K562 (cell line): Measurements from ENCODE around the gene CCDC194. TPM values are rescaled to one million over a fixed set of nuclear protein-coding genes. Genes with fewer than 3 reads are reported as not detected.

ENCODE experiments used
- ARID1B ChIP-seq: fragments of 450-650 bp; IDR thresholded peaks from 2 replicates; pipeline ENCODE4 v1.6.1; 2016; ENCODE audit warnings: antibody characterized with exemption, mild to moderate bottlenecking, inconsistent platforms
- BACH1 ChIP-seq: fragments of 200-800 bp; sonication (Bioruptor generic); IDR thresholded peaks from 2 replicates; pipeline ENCODE4 v1.6.1; 2016; ENCODE audit warnings: missing genetic modification characterization, missing compliant biosample characterization
- CBX8 ChIP-seq: fragments of 200-600 bp; sonication (generic); IDR thresholded peaks from 2 replicates; pipeline ENCODE4 v1.6.1; 2012; ENCODE audit warnings: borderline replicate concordance, mixed run types, low read depth, mild to moderate bottlenecking, moderate library complexity, mixed read lengths, low read length, control low read depth, inconsistent platforms; ENCODE audit not compliant: poor library complexity, severe bottlenecking; ENCODE audit errors: extremely low read depth
- CTCFL ChIP-seq: IDR thresholded peaks from 2 replicates; pipeline ENCODE4 v1.6.1; 2011; ENCODE audit warnings: borderline replicate concordance, low read depth, mild to moderate bottlenecking, moderate library complexity, low read length; ENCODE audit not compliant: insufficient read depth, poor library complexity, severe bottlenecking
- FOXP1 ChIP-seq: sonication (generic); formaldehyde crosslinking; IDR thresholded peaks from 2 replicates; pipeline ENCODE4 v1.8.0; 2022; ENCODE audit warnings: mild to moderate bottlenecking, missing genetic modification reagents
- GATAD2A ChIP-seq: fragments of 450-650 bp; IDR thresholded peaks from 2 replicates; pipeline ENCODE4 v1.6.1; 2017
- JUND ChIP-seq, 2 experiments: IDR thresholded peaks; 2 replicates in 1 of 2; 3 replicates in 1 of 2; pipeline ENCODE4 v1.6.1; 2011; ENCODE audit warnings: borderline replicate concordance in 2 of 2, low read depth in 2 of 2, low read length in 2 of 2, improper control_type of control experiment in 1 of 2, missing biosample characterization in 1 of 2, missing genetic modification characterization in 1 of 2, missing genetic modification reagents in 1 of 2
- MAX ChIP-seq: sonication (generic); formaldehyde crosslinking; IDR thresholded peaks from 2 replicates; pipeline ENCODE4 v1.9.0; 2022; ENCODE audit warnings: mild to moderate bottlenecking, missing genetic modification reagents
- NFIC ChIP-seq: fragments of 450-650 bp; IDR thresholded peaks from 2 replicates; pipeline ENCODE4 v1.6.1; 2017; ENCODE audit warnings: mild to moderate bottlenecking, inconsistent platforms
- RAD21 ChIP-seq, 2 experiments: fragments of 250-450 bp in 1 of 2; fragments of 450-650 bp in 1 of 2; sonication (Bioruptor Pico) in 1 of 2; formaldehyde crosslinking in 1 of 2; IDR thresholded peaks in 1 of 2; conservative IDR thresholded peaks in 1 of 2; 2 replicates each; pipeline versions ENCODE4 v1.4.0 to v1.8.0; 2020 to 2022; ENCODE audit warnings: mild to moderate bottlenecking in 2 of 2, moderate library complexity in 1 of 2
- RBM25 ChIP-seq: fragments of 200-400 bp; formaldehyde crosslinking; IDR thresholded peaks from 2 replicates; pipeline ENCODE4 v1.6.1; 2018; ENCODE audit warnings: low read length, low read depth, moderate library complexity; ENCODE audit not compliant: severe bottlenecking
- REST ChIP-seq, 2 experiments: fragments of 450-650 bp; formaldehyde crosslinking in 1 of 2; IDR thresholded peaks; 2 replicates each; pipeline versions ENCODE4 v1.4.0 to v1.6.1; 2014 to 2020; ENCODE audit warnings: mild to moderate bottlenecking in 2 of 2, borderline replicate concordance in 1 of 2, low read depth in 1 of 2
- polyA plus RNA-seq, 8 experiments: library from polyadenylated mRNA; depleted of rRNA in 4 of 8; stranded (reverse) in 5 of 8; unstranded in 3 of 8; fragments of >200 nt; fragmentation: Nextera tagmentation in 2 of 8; fragmentation: Illumina TruSeq in 1 of 8; extraction: Ambion mirVana in 2 of 8; extraction: Trizol in 1 of 8; gene quantifications; 2 replicates each; pipeline versions ENCODE4 v1.2.1 to v1.2.3, GENCODE V29; 2011 to 2014; ENCODE audit warnings: inconsistent platforms in 1 of 8, missing spikeins in 1 of 8
- total RNA-seq, 7 experiments: library from RNA; depleted of rRNA in 6 of 7; stranded (reverse); fragments of >200 nt in 6 of 7; fragmentation: Illumina TruSeq in 2 of 7; extraction: Trizol in 2 of 7; gene quantifications; 2 replicates each; pipeline versions ENCODE4 v1.2.1 to v1.2.3, GENCODE V29; 2011 to 2021; ENCODE audit warnings: low replicate concordance in 1 of 7

Gene CCDC194
- total and polyA plus RNA-seq, 9 of the 15 experiments (the other 6 are each of a cell fraction or from before 2014, with no cell fraction given) = 0.13 to 1.3 (median 0.39) TPM; not detected in 3

- TF ChIP-seq REST (IDR thresholded peaks at IDR 0.05; ENCODE audit: borderline replicate concordance) (peak; percentile 82), REST (CRISPR knock-in tag; IDR thresholded peaks at IDR 0.05; ENCODE audit: low read depth) (no peak), JUND (IDR thresholded peaks at IDR 0.05; ENCODE audit: borderline replicate concordance, low read depth, low read length) (no peak), JUND (tag; IDR thresholded peaks at IDR 0.05; ENCODE audit: borderline replicate concordance, low read depth, low read length) (no peak), GATAD2A (0 out of 2 replicates have a peak, but pooled peaks have one; percentile 50), NFIC (peak; percentile 52; the same call in 1 of the 2 replicates), CBX8 (no peak), RAD21 (CRISPR knock-in tag; conservative IDR thresholded peaks at IDR 0.05 in 1 of 2, IDR thresholded peaks at IDR 0.05 in 1 of 2) (peak; percentile 71 to 85), MAX (CRISPR knock-in tag) (peak; percentile 35), ARID1B (no peak), FOXP1 (0 out of 2 replicates have a peak, but pooled peaks have one; percentile 31), CTCFL (peak; percentile 40), BACH1 (tag) (no peak), RBM25 (no peak)
Measured at GRCh38 chr19:17385878-17386611, 8.0 kb downstream of the CCDC194 start (continued).
